ENCODE measurements around the gene SHROOM3.

Gene SHROOM3

GRCh38 chr4:76492055-76492454 lies 57.0 kb downstream of the SHROOM3 start:
- no peaks in the 10 kb centered on the region for H3K27me3 ChIP-seq
- H3K4me3 ChIP-seq (ENCODE audit: low read depth, low read length), result no peak overlapping the region
- no peaks in the 10 kb centered on the region for H3K9me3 ChIP-seq
- no peaks in the 10 kb centered on the region for H3K4me1 ChIP-seq
- TF ChIP-seq, protein P1, sequence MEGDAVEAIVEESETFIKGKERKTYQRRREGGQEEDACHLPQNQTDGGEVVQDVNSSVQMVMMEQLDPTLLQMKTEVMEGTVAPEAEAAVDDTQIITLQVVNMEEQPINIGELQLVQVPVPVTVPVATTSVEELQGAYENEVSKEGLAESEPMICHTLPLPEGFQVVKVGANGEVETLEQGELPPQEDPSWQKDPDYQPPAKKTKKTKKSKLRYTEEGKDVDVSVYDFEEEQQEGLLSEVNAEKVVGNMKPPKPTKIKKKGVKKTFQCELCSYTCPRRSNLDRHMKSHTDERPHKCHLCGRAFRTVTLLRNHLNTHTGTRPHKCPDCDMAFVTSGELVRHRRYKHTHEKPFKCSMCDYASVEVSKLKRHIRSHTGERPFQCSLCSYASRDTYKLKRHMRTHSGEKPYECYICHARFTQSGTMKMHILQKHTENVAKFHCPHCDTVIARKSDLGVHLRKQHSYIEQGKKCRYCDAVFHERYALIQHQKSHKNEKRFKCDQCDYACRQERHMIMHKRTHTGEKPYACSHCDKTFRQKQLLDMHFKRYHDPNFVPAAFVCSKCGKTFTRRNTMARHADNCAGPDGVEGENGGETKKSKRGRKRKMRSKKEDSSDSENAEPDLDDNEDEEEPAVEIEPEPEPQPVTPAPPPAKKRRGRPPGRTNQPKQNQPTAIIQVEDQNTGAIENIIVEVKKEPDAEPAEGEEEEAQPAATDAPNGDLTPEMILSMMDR (IDR thresholded peaks at IDR 0.05; ENCODE audit: low read depth, low read length), result no peak
- no peak for DNase-seq
- no peaks in the 10 kb centered on the region for H3K36me3 ChIP-seq

GRCh38 chr4:76494243-76494642 lies 59.2 kb downstream of the SHROOM3 start:
- no peak overlapping the region for H3K4me3 ChIP-seq (ENCODE audit: low read depth, low read length)
- TF ChIP-seq, protein P1 (IDR thresholded peaks at IDR 0.05; ENCODE audit: low read depth, low read length), result no peak
- H3K36me3 ChIP-seq, result no peaks in the 10 kb centered on the region

GRCh38 chr4:76494871-76495590 lies 60.0 kb downstream of the SHROOM3 start:
- TF ChIP-seq, protein P1 (IDR thresholded peaks at IDR 0.05; ENCODE audit: low read depth, low read length), result no peak

More at GRCh38 chr4:76494243-76494642, 59.2 kb downstream of the SHROOM3 start:
- Histone ChIP-seq H3K27me3 (no peaks in the 10 kb centered on the region), H3K9me3 (no peaks in the 10 kb centered on the region), H3K4me1 (no peaks in the 10 kb centered on the region)
- DNase-seq, result no peak

GRCh38 chr4:76498550-76498949 lies 63.5 kb downstream of the SHROOM3 start:
- H3K36me3 ChIP-seq, result no peaks in the 10 kb centered on the region
- DNase-seq, result no peak
- H3K9me3 ChIP-seq, result no peaks in the 10 kb centered on the region
- no peak overlapping the region for H3K4me3 ChIP-seq (ENCODE audit: low read depth, low read length)
- no peaks in the 10 kb centered on the region for H3K4me1 ChIP-seq
- H3K27me3 ChIP-seq, result peaks cover 14% of the 10 kb centered on the region
- TF ChIP-seq, protein P1 (IDR thresholded peaks at IDR 0.05; ENCODE audit: low read depth, low read length), result no peak

More at GRCh38 chr4:76494871-76495590, 60.0 kb downstream of the SHROOM3 start:
- Histone ChIP-seq H3K4me3 (ENCODE audit: low read depth, low read length) (no peak overlapping the region), H3K27me3 (no peaks in the 10 kb centered on the region), H3K9me3 (no peaks in the 10 kb centered on the region), H3K36me3 (no peaks in the 10 kb centered on the region), H3K4me1 (no peaks in the 10 kb centered on the region)
- no peak for DNase-seq

- H3K9me3 ChIP-seq, result no peaks in the 10 kb centered on the region
- DNase-seq, result no peak
- no peak overlapping the region for H3K4me3 ChIP-seq (ENCODE audit: low read depth, low read length)
- no peaks in the 10 kb centered on the region for H3K36me3 ChIP-seq
- H3K27me3 ChIP-seq, result peaks cover 17% of the 10 kb centered on the region
- no peaks in the 10 kb centered on the region for H3K4me1 ChIP-seq
- TF ChIP-seq, protein P1 (IDR thresholded peaks at IDR 0.05; ENCODE audit: low read depth, low read length), result no peak
Observed at GRCh38 chr4:76499461-76499860, 64.4 kb downstream of the SHROOM3 start.

GRCh38 chr4:76502886-76503285 lies 67.9 kb downstream of the SHROOM3 start:
- no peak for DNase-seq
- H3K4me1 ChIP-seq, result no peaks in the 10 kb centered on the region; the same call in 1 of the 2 replicates

More at GRCh38 chr4:76502886-76503285, 67.9 kb downstream of the SHROOM3 start:
- Histone ChIP-seq H3K27me3 (peaks cover 17% of the 10 kb centered on the region), H3K36me3 (no peaks in the 10 kb centered on the region), H3K4me3 (ENCODE audit: low read depth, low read length) (no peak overlapping the region), H3K9me3 (no peaks in the 10 kb centered on the region)
- TF ChIP-seq, protein P1 (IDR thresholded peaks at IDR 0.05; ENCODE audit: low read depth, low read length), result no peak

All from BE2C (cell line).